Thyroid gland (tissue), 4 donors: ENCODE data around the gene COL23A1.

ENCODE experiments used
- POLR2A ChIP-seq, 2 donors: fragments of 450-650 bp; IDR thresholded peaks; one replicate each; pipeline ENCODE4 v1.6.1; 2017; ENCODE audit warnings: antibody characterized with exemption in 2 of 2, mild to moderate bottlenecking in 2 of 2, moderate library complexity in 1 of 2
- TF ChIP-seq, protein P1 (sequence below), 6 experiments: fragments of 200-600 bp in 3 of 6; fragments of 450-650 bp in 3 of 6; sonication (generic) in 3 of 6; IDR thresholded peaks; one replicate each; pipeline ENCODE4 v1.5.1; 2016 to 2019; ENCODE audit warnings: antibody characterized with exemption in 6 of 6, mild to moderate bottlenecking in 2 of 6, inconsistent platforms in 1 of 6, moderate library complexity in 1 of 6

DNA sequence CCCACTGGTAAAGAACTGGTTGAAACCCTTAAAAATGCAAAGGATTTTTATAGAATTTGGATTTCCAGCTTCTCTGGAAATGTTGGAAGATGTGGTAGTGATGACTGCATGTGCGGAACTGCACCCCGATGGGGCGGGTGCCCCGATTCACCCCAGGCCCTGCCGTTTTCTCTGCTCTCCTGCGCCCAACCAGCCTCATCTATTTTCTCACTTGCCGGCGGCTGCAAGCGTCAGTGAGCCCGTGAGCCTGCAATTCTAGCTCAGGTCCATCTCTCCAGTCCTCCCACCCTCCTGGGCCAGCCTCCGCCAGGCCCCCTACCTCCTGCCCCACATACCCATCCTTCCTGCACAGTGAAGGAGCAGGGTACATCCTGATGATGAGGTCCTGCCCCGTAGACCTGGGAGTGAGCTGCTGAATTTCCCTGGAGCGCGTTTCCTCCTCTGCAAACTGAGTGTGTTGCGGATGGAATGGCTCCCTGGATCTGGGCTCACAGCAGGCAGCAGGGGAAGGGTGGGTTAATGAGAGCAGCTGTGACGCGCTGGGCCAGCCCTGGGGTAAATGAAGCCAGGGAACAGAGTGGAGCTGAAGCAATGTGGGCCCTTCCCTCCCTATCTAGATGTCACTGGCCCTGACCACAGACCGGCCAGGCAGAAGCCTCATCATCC, 311.7 kb downstream of the COL23A1 start:
- TF ChIP-seq, protein P1, sequence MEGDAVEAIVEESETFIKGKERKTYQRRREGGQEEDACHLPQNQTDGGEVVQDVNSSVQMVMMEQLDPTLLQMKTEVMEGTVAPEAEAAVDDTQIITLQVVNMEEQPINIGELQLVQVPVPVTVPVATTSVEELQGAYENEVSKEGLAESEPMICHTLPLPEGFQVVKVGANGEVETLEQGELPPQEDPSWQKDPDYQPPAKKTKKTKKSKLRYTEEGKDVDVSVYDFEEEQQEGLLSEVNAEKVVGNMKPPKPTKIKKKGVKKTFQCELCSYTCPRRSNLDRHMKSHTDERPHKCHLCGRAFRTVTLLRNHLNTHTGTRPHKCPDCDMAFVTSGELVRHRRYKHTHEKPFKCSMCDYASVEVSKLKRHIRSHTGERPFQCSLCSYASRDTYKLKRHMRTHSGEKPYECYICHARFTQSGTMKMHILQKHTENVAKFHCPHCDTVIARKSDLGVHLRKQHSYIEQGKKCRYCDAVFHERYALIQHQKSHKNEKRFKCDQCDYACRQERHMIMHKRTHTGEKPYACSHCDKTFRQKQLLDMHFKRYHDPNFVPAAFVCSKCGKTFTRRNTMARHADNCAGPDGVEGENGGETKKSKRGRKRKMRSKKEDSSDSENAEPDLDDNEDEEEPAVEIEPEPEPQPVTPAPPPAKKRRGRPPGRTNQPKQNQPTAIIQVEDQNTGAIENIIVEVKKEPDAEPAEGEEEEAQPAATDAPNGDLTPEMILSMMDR (IDR thresholded peaks at IDR 0.05) = no peak
- no peak for TF ChIP-seq POLR2A (IDR thresholded peaks at IDR 0.05)
